GM23338 (cell line): ENCODE measurements around the gene NEB. TPM values are rescaled to one million over a fixed set of nuclear protein-coding genes. Genes with fewer than 3 reads are reported as not detected.

Experiments
- ATAC-seq: fragments of 200-7000 bp; cut with Tn5 transposase; 3 replicates; pipeline ENCODE4 v1.9.1; 2020
- DNase-seq: peaks from one replicate; pipeline ENCODE4 v3.0.0-alpha.2; 2015; ENCODE audit warnings: low spot score
- H2AFZ ChIP-seq: fragments of 200-600 bp; sonication (generic); 2 replicates; pipeline ENCODE4 v1.8.0; 2016; ENCODE audit warnings: antibody characterized with exemption, mild to moderate bottlenecking, moderate library complexity
- H3F3A ChIP-seq: fragments of 200-600 bp; sonication (generic); replicated peaks from 2 replicates; pipeline ENCODE4 v1.8.0; 2017; ENCODE audit warnings: antibody characterized with exemption, mixed run types, low read depth
- H3K27ac ChIP-seq: fragments of 200-600 bp; sonication (generic); 2 replicates; pipeline ENCODE4 v1.6.1; 2016; ENCODE audit warnings: low read depth
- H3K27me3 ChIP-seq: fragments of 200-600 bp; sonication (generic); 2 replicates; pipeline ENCODE4 v1.8.0; 2016; ENCODE audit warnings: mild to moderate bottlenecking, mixed run types, moderate library complexity; ENCODE audit not compliant: insufficient read depth
- H3K36me3 ChIP-seq: fragments of 200-600 bp; sonication (generic); 2 replicates; pipeline ENCODE4 v1.8.0; 2016; ENCODE audit warnings: mild to moderate bottlenecking; ENCODE audit not compliant: insufficient read depth
- H3K4me1 ChIP-seq: fragments of 200-600 bp; sonication (generic); 2 replicates; pipeline ENCODE4 v1.8.0; 2016; ENCODE audit warnings: mild to moderate bottlenecking, moderate library complexity; ENCODE audit not compliant: insufficient read depth
- H3K4me2 ChIP-seq: fragments of 200-600 bp; sonication (generic); 2 replicates; pipeline ENCODE4 v1.7.1; 2017; ENCODE audit warnings: mixed run types
- H3K4me3 ChIP-seq: fragments of 200-600 bp; sonication (generic); 2 replicates; pipeline ENCODE4 v1.6.1; 2016; ENCODE audit warnings: mixed run types
- H3K79me2 ChIP-seq: fragments of 200-600 bp; sonication (generic); replicated peaks from 2 replicates; pipeline ENCODE4 v1.8.0; 2017; ENCODE audit warnings: mild to moderate bottlenecking; ENCODE audit not compliant: insufficient read depth
- H3K9me2 ChIP-seq: fragments of 200-600 bp; sonication (generic); 2 replicates; pipeline ENCODE4 v1.8.0; 2017; ENCODE audit not compliant: insufficient read depth
- H4K20me1 ChIP-seq: fragments of 200-600 bp; sonication (generic); replicated peaks from 2 replicates; pipeline ENCODE4 v1.8.0; 2017; ENCODE audit warnings: mild to moderate bottlenecking; ENCODE audit not compliant: insufficient read depth
- H3K27ac Mint-ChIP-seq: 2 replicates; pipeline ENCODE4 v1.8.0; 2020; ENCODE audit warnings: inconsistent platforms, mild to moderate bottlenecking, moderate library complexity, mixed read lengths
- H3K27me3 Mint-ChIP-seq: 3 replicates; pipeline ENCODE4 v1.8.0; 2022; ENCODE audit warnings: low read depth, mild to moderate bottlenecking, moderate library complexity, mixed read lengths, inconsistent platforms; ENCODE audit not compliant: insufficient read depth, poor library complexity
- H3K36me3 Mint-ChIP-seq: 3 replicates; pipeline ENCODE4 v1.8.0; 2021; ENCODE audit warnings: low read depth, mild to moderate bottlenecking, inconsistent platforms, moderate library complexity, mixed read lengths
- H3K4me1 Mint-ChIP-seq: 3 replicates; pipeline ENCODE4 v1.8.0; 2020; ENCODE audit warnings: mild to moderate bottlenecking, inconsistent platforms, mixed read lengths
- H3K4me3 Mint-ChIP-seq: 3 replicates; pipeline ENCODE4 v1.8.0; 2021; ENCODE audit warnings: moderate library complexity, mild to moderate bottlenecking, inconsistent platforms, mixed read lengths
- H3K9me3 Mint-ChIP-seq: 3 replicates; pipeline ENCODE4 v1.8.0; 2020; ENCODE audit warnings: moderate library complexity, mild to moderate bottlenecking, inconsistent platforms, mixed read lengths
- ETS1 ChIP-seq: IDR thresholded peaks from 2 replicates; pipeline ENCODE4 v1.6.1; 2016; ENCODE audit warnings: antibody characterized with exemption
- EZH2 ChIP-seq: fragments of 200-600 bp; sonication (generic); IDR thresholded peaks from one replicate; pipeline ENCODE4 v1.8.0; 2017; ENCODE audit warnings: antibody characterized with exemption, mild to moderate bottlenecking, low read depth; ENCODE audit not compliant: unreplicated experiment
- POLR2AphosphoS5 ChIP-seq: IDR thresholded peaks from 2 replicates; pipeline ENCODE4 v1.6.1; 2016; ENCODE audit warnings: antibody characterized with exemption, low read depth
- REST ChIP-seq: IDR thresholded peaks from one replicate; pipeline ENCODE4 v1.6.1; 2018; ENCODE audit warnings: antibody characterized with exemption; ENCODE audit not compliant: unreplicated experiment
- ZNF114 ChIP-seq: fragments of 250-450 bp; sonication (Bioruptor Pico); IDR thresholded peaks from 2 replicates; pipeline ENCODE4 v1.5.0; 2020; ENCODE audit warnings: mild to moderate bottlenecking, moderate library complexity
- ZNF331 ChIP-seq: fragments of 250-450 bp; sonication (Bioruptor Pico); IDR thresholded peaks from 2 replicates; pipeline ENCODE4 v1.5.0; 2020; ENCODE audit warnings: low read depth, mild to moderate bottlenecking, moderate library complexity
- polyA plus RNA-seq: library from polyadenylated mRNA; unstranded; fragments of >200 nt; fragmentation: Nextera tagmentation; extraction: Ambion mirVana; gene quantifications from 2 replicates; pipeline ENCODE4 v1.2.1, GENCODE V29; 2016
- total RNA-seq: library from RNA; depleted of rRNA; stranded (reverse); fragments of >200 nt; shearing (Covaris generic); gene quantifications from 2 replicates; pipeline ENCODE4 v1.2.3, GENCODE V29; 2014
- TF ChIP-seq, protein P1 (sequence below), 2 experiments: fragments of 200-600 bp in 1 of 2; sonication (generic) in 1 of 2; conservative IDR thresholded peaks; 2 replicates each; pipeline versions ENCODE4 v1.5.1 to v1.6.1; 2016 to 2017; ENCODE audit warnings: antibody characterized with exemption in 2 of 2, low read depth in 2 of 2, mild to moderate bottlenecking in 2 of 2, moderate library complexity in 1 of 2

NEB gene
- total and polyA plus RNA-seq, 2 experiments from 2014 or later = 6.2 to 13.7 TPM

- Mint-ChIP-seq H3K4me1 (no peaks in the 10 kb centered on the region), H3K27me3 (peaks cover 3% of the 10 kb centered on the region), H3K27ac (no peak overlapping the region), H3K9me3 (peaks cover 5% of the 10 kb centered on the region; the same call in 2 of the 3 replicates), H3K4me3 (no peak overlapping the region), H3K36me3 (no peaks in the 10 kb centered on the region)
- no peak overlapping the region for H3K27ac ChIP-seq
- DNase-seq = no peak
- no peaks in the 10 kb centered on the region for H3F3A ChIP-seq
- no peak for TF ChIP-seq ZNF114
- no peak for TF ChIP-seq ETS1
- no peak overlapping the region for H3K4me3 ChIP-seq
- no peaks in the 10 kb centered on the region for H3K27me3 ChIP-seq
- no peak for ATAC-seq
- no peaks in the 10 kb centered on the region for H3K79me2 ChIP-seq
- no peaks in the 10 kb centered on the region for H3K9me2 ChIP-seq
- H3K4me1 ChIP-seq = no peaks in the 10 kb centered on the region
- H2AFZ ChIP-seq = no peak overlapping the region
- H3K36me3 ChIP-seq = no peaks in the 10 kb centered on the region
- H4K20me1 ChIP-seq = no peaks in the 10 kb centered on the region
- H3K4me2 ChIP-seq = no peak overlapping the region
Measured at GRCh38 chr2:151650456-151650855, 83.8 kb downstream of the NEB start.

DNA sequence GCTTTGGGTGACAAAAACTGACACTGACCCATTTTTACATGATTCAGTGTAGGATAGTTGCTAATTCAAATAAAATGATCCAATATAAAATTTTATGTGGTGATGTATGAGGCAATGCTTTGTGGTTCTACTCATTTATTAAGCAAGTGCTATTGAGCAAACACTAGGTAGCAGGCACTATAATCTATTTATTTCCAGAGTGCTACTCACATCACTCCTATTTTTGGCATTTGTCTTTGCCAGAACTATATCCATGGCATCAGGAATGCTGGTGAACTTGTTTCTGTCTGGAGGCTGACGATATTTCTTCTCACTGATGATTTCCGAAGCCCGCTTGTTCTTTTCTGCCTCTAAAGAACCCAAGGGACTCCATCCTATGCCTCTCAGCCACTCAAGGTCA, 84.3 kb downstream of the NEB start:
- H4K20me1 ChIP-seq = no peaks in the 10 kb centered on the region
- H3K9me3 Mint-ChIP-seq = peaks cover 5% of the 10 kb centered on the region; the same call in 2 of the 3 replicates
- no peak overlapping the region for H3K27ac ChIP-seq
- H3K27me3 ChIP-seq = no peaks in the 10 kb centered on the region
- H3K4me1 Mint-ChIP-seq = no peaks in the 10 kb centered on the region
- DNase-seq (no peak), ATAC-seq (no peak)
- H3K9me2 ChIP-seq = no peaks in the 10 kb centered on the region
- no peaks in the 10 kb centered on the region for H3K36me3 Mint-ChIP-seq
- H3K4me3 ChIP-seq = no peak overlapping the region
- no peak overlapping the region for H3K4me3 Mint-ChIP-seq
- no peaks in the 10 kb centered on the region for H3F3A ChIP-seq
- H2AFZ ChIP-seq = no peak overlapping the region
- H3K27ac Mint-ChIP-seq = no peak overlapping the region
- no peak for TF ChIP-seq ZNF331 (CRISPR knock-in tag)
- TF ChIP-seq REST = no peak
- TF ChIP-seq, protein P1, sequence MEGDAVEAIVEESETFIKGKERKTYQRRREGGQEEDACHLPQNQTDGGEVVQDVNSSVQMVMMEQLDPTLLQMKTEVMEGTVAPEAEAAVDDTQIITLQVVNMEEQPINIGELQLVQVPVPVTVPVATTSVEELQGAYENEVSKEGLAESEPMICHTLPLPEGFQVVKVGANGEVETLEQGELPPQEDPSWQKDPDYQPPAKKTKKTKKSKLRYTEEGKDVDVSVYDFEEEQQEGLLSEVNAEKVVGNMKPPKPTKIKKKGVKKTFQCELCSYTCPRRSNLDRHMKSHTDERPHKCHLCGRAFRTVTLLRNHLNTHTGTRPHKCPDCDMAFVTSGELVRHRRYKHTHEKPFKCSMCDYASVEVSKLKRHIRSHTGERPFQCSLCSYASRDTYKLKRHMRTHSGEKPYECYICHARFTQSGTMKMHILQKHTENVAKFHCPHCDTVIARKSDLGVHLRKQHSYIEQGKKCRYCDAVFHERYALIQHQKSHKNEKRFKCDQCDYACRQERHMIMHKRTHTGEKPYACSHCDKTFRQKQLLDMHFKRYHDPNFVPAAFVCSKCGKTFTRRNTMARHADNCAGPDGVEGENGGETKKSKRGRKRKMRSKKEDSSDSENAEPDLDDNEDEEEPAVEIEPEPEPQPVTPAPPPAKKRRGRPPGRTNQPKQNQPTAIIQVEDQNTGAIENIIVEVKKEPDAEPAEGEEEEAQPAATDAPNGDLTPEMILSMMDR (conservative IDR thresholded peaks at IDR 0.05; ENCODE audit: low read depth in 2 of 2) = no peak
- no peak for TF ChIP-seq EZH2
- no peak for TF ChIP-seq POLR2AphosphoS5
- H3K36me3 ChIP-seq = no peaks in the 10 kb centered on the region
- no peaks in the 10 kb centered on the region for H3K79me2 ChIP-seq
- no peak overlapping the region for H3K4me2 ChIP-seq
- H3K4me1 ChIP-seq = no peaks in the 10 kb centered on the region
- H3K27me3 Mint-ChIP-seq = peaks cover 3% of the 10 kb centered on the region
